ENCODE data around the gene FASTKD2.

The FASTKD2 gene

GRCh38 chr2:206766057-206766930, 888 bp downstream of the FASTKD2 start:
- peaks cover 25% of the 10 kb centered on the region for H3K4me1 Mint-ChIP-seq (ENCODE audit: low read depth)
- H3K4me3 Mint-ChIP-seq = peak overlapping the region; percentile 91
- no peaks in the 10 kb centered on the region for H3K9me3 Mint-ChIP-seq
- H3K36me3 Mint-ChIP-seq (ENCODE audit: low read depth) = peaks cover 14% of the 10 kb centered on the region
- H3K27ac Mint-ChIP-seq = peak overlapping the region; percentile 94
- H3K27me3 Mint-ChIP-seq (ENCODE audit: low read depth) = peaks cover 5% of the 10 kb centered on the region

GRCh38 chr2:206774871-206775270, 9.5 kb downstream of the FASTKD2 start:
- Mint-ChIP-seq H3K9me3 (peaks cover 16% of the 10 kb centered on the region), H3K36me3 (ENCODE audit: low read depth) (peaks cover 61% of the 10 kb centered on the region), H3K4me1 (ENCODE audit: low read depth) (peaks cover 1% of the 10 kb centered on the region), H3K27ac (no peak overlapping the region), H3K27me3 (ENCODE audit: low read depth) (no peaks in the 10 kb centered on the region), H3K4me3 (no peak overlapping the region)

- Mint-ChIP-seq H3K4me3 (no peak overlapping the region), H3K4me1 (ENCODE audit: low read depth) (peaks cover 1% of the 10 kb centered on the region), H3K27ac (no peak overlapping the region)
Observed at GRCh38 chr2:206776432-206776831, 11.0 kb downstream of the FASTKD2 start.

GRCh38 chr2:206780671-206781070, 15.3 kb downstream of the FASTKD2 start:
- H3K36me3 Mint-ChIP-seq (ENCODE audit: low read depth) = peaks cover 67% of the 10 kb centered on the region
- no peak overlapping the region for H3K27ac Mint-ChIP-seq
- H3K27me3 Mint-ChIP-seq (ENCODE audit: low read depth) = no peaks in the 10 kb centered on the region

More at GRCh38 chr2:206776432-206776831, 11.0 kb downstream of the FASTKD2 start:
- H3K9me3 Mint-ChIP-seq = peaks cover 25% of the 10 kb centered on the region
- H3K27me3 Mint-ChIP-seq (ENCODE audit: low read depth) = no peaks in the 10 kb centered on the region
- H3K36me3 Mint-ChIP-seq (ENCODE audit: low read depth) = peaks cover 71% of the 10 kb centered on the region

GRCh38 chr2:206783718-206784117, 18.3 kb downstream of the FASTKD2 start:
- no peak overlapping the region for H3K27ac Mint-ChIP-seq
- no peak overlapping the region for H3K4me3 Mint-ChIP-seq
- H3K36me3 Mint-ChIP-seq (ENCODE audit: low read depth) = peaks cover 49% of the 10 kb centered on the region
- peaks cover 14% of the 10 kb centered on the region for H3K9me3 Mint-ChIP-seq
- H3K4me1 Mint-ChIP-seq (ENCODE audit: low read depth) = peaks cover 5% of the 10 kb centered on the region
- no peaks in the 10 kb centered on the region for H3K27me3 Mint-ChIP-seq (ENCODE audit: low read depth)

More at GRCh38 chr2:206780671-206781070, 15.3 kb downstream of the FASTKD2 start:
- H3K9me3 Mint-ChIP-seq = peaks cover 25% of the 10 kb centered on the region
- H3K4me3 Mint-ChIP-seq = no peak overlapping the region
- H3K4me1 Mint-ChIP-seq (ENCODE audit: low read depth) = peaks cover 6% of the 10 kb centered on the region

GRCh38 chr2:206784559-206785353, 19.4 kb downstream of the FASTKD2 start:
- H3K36me3 Mint-ChIP-seq (ENCODE audit: low read depth) = peaks cover 44% of the 10 kb centered on the region
- no peak overlapping the region for H3K4me3 Mint-ChIP-seq
- H3K9me3 Mint-ChIP-seq = peaks cover 9% of the 10 kb centered on the region
- H3K27ac Mint-ChIP-seq = no peak overlapping the region
- H3K27me3 Mint-ChIP-seq (ENCODE audit: low read depth) = no peaks in the 10 kb centered on the region
- peaks cover 5% of the 10 kb centered on the region for H3K4me1 Mint-ChIP-seq (ENCODE audit: low read depth)

- Mint-ChIP-seq H3K4me1 (ENCODE audit: low read depth) (no peaks in the 10 kb centered on the region), H3K36me3 (ENCODE audit: low read depth) (peaks cover 37% of the 10 kb centered on the region), H3K27me3 (ENCODE audit: low read depth) (no peaks in the 10 kb centered on the region), H3K9me3 (no peaks in the 10 kb centered on the region), H3K27ac (no peak overlapping the region), H3K4me3 (no peak overlapping the region)
Observed at GRCh38 chr2:206790311-206790935, 25.0 kb downstream of the FASTKD2 start.

- Mint-ChIP-seq H3K36me3 (ENCODE audit: low read depth) (peaks cover 26% of the 10 kb centered on the region), H3K27me3 (ENCODE audit: low read depth) (no peaks in the 10 kb centered on the region), H3K4me3 (no peak overlapping the region), H3K27ac (no peak overlapping the region), H3K4me1 (ENCODE audit: low read depth) (no peaks in the 10 kb centered on the region), H3K9me3 (no peaks in the 10 kb centered on the region)
Observed at GRCh38 chr2:206792645-206793044, 27.2 kb downstream of the FASTKD2 start.

GRCh38 chr2:206797376-206797775, 32.0 kb downstream of the FASTKD2 start:
- H3K27ac Mint-ChIP-seq = no peak overlapping the region
- H3K9me3 Mint-ChIP-seq = no peaks in the 10 kb centered on the region
- peaks cover 5% of the 10 kb centered on the region for H3K36me3 Mint-ChIP-seq (ENCODE audit: low read depth)
- H3K27me3 Mint-ChIP-seq (ENCODE audit: low read depth) = no peaks in the 10 kb centered on the region
- H3K4me1 Mint-ChIP-seq (ENCODE audit: low read depth) = peaks cover 6% of the 10 kb centered on the region
- no peak overlapping the region for H3K4me3 Mint-ChIP-seq

- H3K36me3 Mint-ChIP-seq (ENCODE audit: low read depth) = peaks cover 1% of the 10 kb centered on the region
- no peak overlapping the region for H3K4me3 Mint-ChIP-seq
- no peak overlapping the region for H3K27ac Mint-ChIP-seq
- H3K4me1 Mint-ChIP-seq (ENCODE audit: low read depth) = peaks cover 6% of the 10 kb centered on the region
- H3K9me3 Mint-ChIP-seq = no peaks in the 10 kb centered on the region
- no peaks in the 10 kb centered on the region for H3K27me3 Mint-ChIP-seq (ENCODE audit: low read depth)
Observed at GRCh38 chr2:206798000-206798399, 32.6 kb downstream of the FASTKD2 start.

GRCh38 chr2:206799083-206799482, 33.7 kb downstream of the FASTKD2 start:
- Mint-ChIP-seq H3K4me3 (no peak overlapping the region), H3K27ac (no peak overlapping the region), H3K4me1 (ENCODE audit: low read depth) (peaks cover 10% of the 10 kb centered on the region), H3K9me3 (no peaks in the 10 kb centered on the region), H3K27me3 (ENCODE audit: low read depth) (no peaks in the 10 kb centered on the region), H3K36me3 (ENCODE audit: low read depth) (peaks cover 1% of the 10 kb centered on the region)

GRCh38 chr2:206800506-206801417, 35.4 kb downstream of the FASTKD2 start:
- no peaks in the 10 kb centered on the region for H3K27me3 Mint-ChIP-seq (ENCODE audit: low read depth)
- no peaks in the 10 kb centered on the region for H3K36me3 Mint-ChIP-seq (ENCODE audit: low read depth)
- peaks cover 10% of the 10 kb centered on the region for H3K4me1 Mint-ChIP-seq (ENCODE audit: low read depth)
- no peak overlapping the region for H3K27ac Mint-ChIP-seq
- no peaks in the 10 kb centered on the region for H3K9me3 Mint-ChIP-seq
- peak overlapping the region; percentile 64 for H3K4me3 Mint-ChIP-seq

GRCh38 chr2:206801418-206802189, 36.2 kb downstream of the FASTKD2 start:
- H3K27ac Mint-ChIP-seq = no peak overlapping the region
- no peaks in the 10 kb centered on the region for H3K9me3 Mint-ChIP-seq
- H3K4me3 Mint-ChIP-seq = no peak overlapping the region
- no peaks in the 10 kb centered on the region for H3K36me3 Mint-ChIP-seq (ENCODE audit: low read depth)
- no peaks in the 10 kb centered on the region for H3K27me3 Mint-ChIP-seq (ENCODE audit: low read depth)
- H3K4me1 Mint-ChIP-seq (ENCODE audit: low read depth) = peaks cover 10% of the 10 kb centered on the region

Measured in T-helper 1 cell treated with Interleukin-12 subunit alpha and Interleukin-12 subunit beta and Interleukin-4 antibody, amounts not matched to agents 30 μg/mL and 1 μg/mL, for 36 hours (primary cell).